Esophagus muscularis mucosa (tissue), 4 donors: ENCODE results near the gene PRKAR1B. TPM values are rescaled to one million over a fixed set of nuclear protein-coding genes. Genes with fewer than 3 reads are reported as not detected.
"Not testable (repeated sequence)": the region's sequence is repeated elsewhere in the genome, so short reads cannot be mapped to it uniquely, and the experiment has no call there.

Experiments used
- DNase-seq: peaks from one replicate; pipeline ENCODE4 v3.0.0-alpha.2; 2017; ENCODE audit errors: extremely low spot score
- H3K27ac ChIP-seq, 4 donors: fragments of 200-600 bp; sonication (generic); replicated peaks in 1 of 4; 1 replicate in 3 of 4; 2 replicates in 1 of 4; pipeline ENCODE4 v1.5.1; 2016 to 2019; ENCODE audit warnings: mild to moderate bottlenecking in 1 of 4
- H3K27me3 ChIP-seq, 4 donors: fragments of 200-600 bp; sonication (generic); one replicate each; pipeline versions ENCODE4 v1.5.1 to v1.6.0; 2016 to 2019
- H3K36me3 ChIP-seq, 4 donors: fragments of 200-600 bp; sonication (generic); one replicate each; pipeline ENCODE4 v1.5.1; 2016 to 2019
- H3K4me1 ChIP-seq, 4 donors: fragments of 200-600 bp; sonication (generic); one replicate each; pipeline ENCODE4 v1.5.1; 2016 to 2019
- H3K4me3 ChIP-seq, 4 donors: fragments of 200-600 bp; sonication (generic); 1 replicate in 2 of 4; 2 replicates in 2 of 4; pipeline ENCODE4 v1.5.1; 2016 to 2019; ENCODE audit warnings: mild to moderate bottlenecking in 4 of 4, moderate library complexity in 1 of 4
- H3K9me3 ChIP-seq, 4 donors: fragments of 200-600 bp; sonication (generic); 1 replicate in 3 of 4; 2 replicates in 1 of 4; pipeline ENCODE4 v1.5.1; 2016 to 2019
- EP300 ChIP-seq: sonication (generic); formaldehyde crosslinking; IDR thresholded peaks from one replicate; pipeline ENCODE4 v1.6.1; 2017; ENCODE audit warnings: antibody characterized with exemption
- POLR2A ChIP-seq: fragments of 450-650 bp; IDR thresholded peaks from one replicate; pipeline ENCODE4 v1.6.1; 2017; ENCODE audit warnings: antibody characterized with exemption, moderate library complexity, mild to moderate bottlenecking, low read depth
- POLR2AphosphoS5 ChIP-seq, 2 donors: sonication (generic); formaldehyde crosslinking; IDR thresholded peaks; one replicate each; pipeline ENCODE4 v1.6.1; 2017; ENCODE audit warnings: antibody characterized with exemption in 2 of 2
- WGBS: methylation state at CpG from one replicate; pipeline ENCODE4 v1.1.5; 2018; 5-methylcytosine and 5-hydroxymethylcytosine counted together
- intact Hi-C: fragments of 100-400 bp; cut with DNase I; formaldehyde crosslinking; loops from one replicate; pipeline ENCODE4 v1.15.1; 2023
- total RNA-seq, 4 donors: library from RNA; depleted of rRNA; stranded (reverse); fragments of >200 nt; gene quantifications; one replicate each; pipeline versions ENCODE4 v1.1.0 to v1.2.1, GENCODE V29; 2016
- TF ChIP-seq, protein P1 (sequence below), 3 experiments: fragments of 200-600 bp in 2 of 3; fragments of 450-650 bp in 1 of 3; sonication (generic) in 2 of 3; IDR thresholded peaks; one replicate each; pipeline ENCODE4 v1.5.1; 2017 to 2019; ENCODE audit warnings: antibody characterized with exemption in 3 of 3, mild to moderate bottlenecking in 2 of 3, moderate library complexity in 1 of 3

The PRKAR1B gene
- total RNA-seq, 4 donors from 2014 or later: 15.4 to 46.9 (median 31.4) TPM

DNA sequence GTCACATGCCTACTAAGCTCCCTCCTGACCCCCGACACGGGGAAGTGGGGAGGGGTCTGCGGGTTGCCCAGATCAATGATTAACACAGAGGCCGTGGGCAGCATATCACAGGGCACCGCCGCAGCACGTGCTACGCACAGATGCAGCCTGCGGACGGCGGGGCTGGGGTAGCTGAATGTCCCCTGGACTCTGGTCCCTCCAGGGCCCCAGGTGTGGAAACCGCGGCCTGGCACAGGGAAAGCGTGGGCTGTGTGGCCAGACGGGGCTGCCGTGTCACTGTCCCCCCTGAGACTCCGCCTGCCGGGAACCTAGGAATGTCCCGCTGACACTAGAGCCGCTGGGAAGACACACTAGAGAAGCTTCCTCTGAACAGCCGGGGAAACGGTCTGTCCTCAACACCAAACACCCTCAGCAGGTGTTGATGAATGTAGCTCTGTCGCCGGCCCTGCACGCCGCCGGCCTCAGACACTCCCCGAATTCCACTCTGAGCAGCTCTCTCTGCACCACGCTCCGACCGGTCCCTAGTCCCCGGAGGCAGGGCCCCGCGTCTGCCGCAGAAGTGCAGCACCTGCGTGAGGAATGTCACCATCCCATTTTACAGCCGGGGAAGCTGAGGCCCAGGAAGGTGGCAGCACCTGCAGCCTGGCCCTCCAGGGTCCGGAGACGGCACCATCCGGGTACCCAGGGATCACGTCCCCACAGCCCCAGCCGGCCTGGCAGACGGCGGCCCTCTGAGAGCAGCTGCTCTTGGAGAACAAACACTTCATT is 174.0 kb downstream of the PRKAR1B start:
- intact Hi-C loops: no loop called here
- Histone ChIP-seq H3K36me3 (peaks cover 0 to 27% (median 6%) of the 10 kb centered on the region in 4 donors), H3K27ac (no peak overlapping the region), H3K9me3 (no peaks in the 10 kb centered on the region), H3K4me3 (no peak overlapping the region), H3K4me1 (no peaks in the 10 kb centered on the region), H3K27me3 (no peaks in the 10 kb centered on the region)
- TF ChIP-seq POLR2A: no peak
- no peak for TF ChIP-seq EP300
- TF ChIP-seq, protein P1, sequence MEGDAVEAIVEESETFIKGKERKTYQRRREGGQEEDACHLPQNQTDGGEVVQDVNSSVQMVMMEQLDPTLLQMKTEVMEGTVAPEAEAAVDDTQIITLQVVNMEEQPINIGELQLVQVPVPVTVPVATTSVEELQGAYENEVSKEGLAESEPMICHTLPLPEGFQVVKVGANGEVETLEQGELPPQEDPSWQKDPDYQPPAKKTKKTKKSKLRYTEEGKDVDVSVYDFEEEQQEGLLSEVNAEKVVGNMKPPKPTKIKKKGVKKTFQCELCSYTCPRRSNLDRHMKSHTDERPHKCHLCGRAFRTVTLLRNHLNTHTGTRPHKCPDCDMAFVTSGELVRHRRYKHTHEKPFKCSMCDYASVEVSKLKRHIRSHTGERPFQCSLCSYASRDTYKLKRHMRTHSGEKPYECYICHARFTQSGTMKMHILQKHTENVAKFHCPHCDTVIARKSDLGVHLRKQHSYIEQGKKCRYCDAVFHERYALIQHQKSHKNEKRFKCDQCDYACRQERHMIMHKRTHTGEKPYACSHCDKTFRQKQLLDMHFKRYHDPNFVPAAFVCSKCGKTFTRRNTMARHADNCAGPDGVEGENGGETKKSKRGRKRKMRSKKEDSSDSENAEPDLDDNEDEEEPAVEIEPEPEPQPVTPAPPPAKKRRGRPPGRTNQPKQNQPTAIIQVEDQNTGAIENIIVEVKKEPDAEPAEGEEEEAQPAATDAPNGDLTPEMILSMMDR (IDR thresholded peaks at IDR 0.05): no peak
- no peak for TF ChIP-seq POLR2AphosphoS5 (IDR thresholded peaks at IDR 0.05)
- no peak for DNase-seq
- WGBS: 79% methylated on average over 20 of the region's 44 CpGs

DNA sequence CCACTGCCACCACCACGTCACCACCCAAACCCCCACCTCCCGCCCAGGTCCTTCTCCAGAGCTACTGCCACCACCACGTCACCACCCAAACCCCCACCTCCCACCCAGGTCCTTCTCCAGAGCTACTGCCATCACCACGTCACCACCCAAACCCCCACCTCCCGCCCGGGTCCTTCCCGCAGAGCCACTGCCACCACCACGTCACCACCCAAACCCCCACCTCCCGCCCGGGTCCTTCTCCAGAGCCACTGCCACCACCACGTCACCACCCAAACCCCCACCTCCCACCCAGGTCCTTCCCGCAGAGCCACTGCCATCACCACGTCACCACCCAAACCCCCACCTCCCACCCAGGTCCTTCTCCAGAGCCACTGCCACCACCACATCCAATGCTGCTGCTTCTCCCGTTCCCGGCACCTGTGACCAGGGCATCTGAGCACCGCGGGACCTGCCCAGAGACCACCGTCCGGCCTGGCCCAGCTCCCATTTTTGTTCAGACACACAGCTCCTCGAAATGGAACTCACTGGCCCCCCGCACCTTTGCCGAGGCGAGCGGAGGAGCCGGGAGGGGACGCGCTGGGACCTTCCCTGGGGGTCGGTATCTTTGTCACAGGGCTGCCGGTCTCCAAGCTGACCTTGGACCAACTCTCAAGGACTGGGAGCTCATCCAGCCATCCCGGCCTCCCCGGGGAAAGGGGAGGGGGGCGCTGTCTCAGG is 174.8 kb downstream of the PRKAR1B start:
- H3K36me3 ChIP-seq: peaks cover 0 to 27% (median 6%) of the 10 kb centered on the region in 4 donors
- H3K9me3 ChIP-seq, DNase-seq, H3K4me1 ChIP-seq, H3K27me3 ChIP-seq, H3K4me3 ChIP-seq, H3K27ac ChIP-seq, intact Hi-C loops: not testable (repeated sequence)
- WGBS: 87% methylated on average over 23 of the region's 32 CpGs

DNA sequence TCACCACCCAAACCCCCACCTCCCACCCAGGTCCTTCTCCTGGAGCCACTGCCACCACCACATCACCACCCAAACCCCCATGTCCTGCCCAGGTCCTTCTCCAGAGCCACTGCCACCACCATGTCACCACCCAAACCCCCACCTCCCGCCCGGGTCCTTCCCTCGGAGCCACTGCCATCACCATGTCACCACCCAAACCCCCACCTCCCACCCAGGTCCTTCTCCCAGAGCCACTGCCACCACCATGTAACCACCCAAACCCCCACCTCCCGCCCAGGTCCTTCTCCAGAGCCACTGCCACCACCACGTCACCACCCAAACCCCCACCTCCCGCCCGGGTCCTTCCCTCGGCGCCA is 175.5 kb downstream of the PRKAR1B start:
- DNase-seq: not testable (repeated sequence)
- WGBS: 83% methylated on average over 9 of the region's 9 CpGs

DNA sequence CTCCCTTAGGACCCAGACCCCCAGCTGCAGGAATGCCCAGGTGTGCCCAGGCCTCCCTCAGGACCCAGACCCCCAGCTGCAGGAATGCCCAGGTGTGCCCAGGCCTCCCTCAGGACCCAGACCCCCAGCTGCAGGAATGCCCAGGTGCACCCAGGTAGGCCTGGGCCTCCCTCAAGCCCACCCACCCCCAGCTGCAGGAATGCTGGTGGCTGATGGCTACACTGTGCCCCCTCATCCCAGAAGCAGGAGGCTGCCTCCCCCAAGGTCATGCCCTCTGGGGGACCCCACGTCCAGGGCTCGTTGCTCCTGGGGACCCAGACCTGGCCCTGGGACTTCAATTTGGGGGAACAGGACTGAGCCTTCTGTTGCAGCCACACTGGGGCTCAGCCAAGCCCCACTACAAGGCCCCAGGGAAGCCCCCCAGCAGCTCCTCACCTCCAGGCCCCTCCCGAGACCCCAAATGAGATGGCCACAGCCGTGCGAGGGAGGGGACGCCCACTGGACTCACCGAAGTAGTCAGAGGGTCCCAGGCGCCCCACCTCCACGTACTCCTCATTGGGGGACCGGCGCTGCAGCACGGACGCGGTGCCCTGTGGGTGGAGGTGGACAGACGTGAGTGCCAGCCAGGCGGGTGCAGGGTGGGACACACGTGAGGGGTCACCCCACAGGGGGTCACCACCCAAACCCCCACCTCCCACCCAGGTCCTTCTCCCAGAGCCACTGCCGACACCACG is 176.0 kb downstream of the PRKAR1B start:
- Histone ChIP-seq H3K27ac (no peak overlapping the region), H3K27me3 (no peaks in the 10 kb centered on the region), H3K36me3 (peaks cover 0 to 27% (median 6%) of the 10 kb centered on the region in 4 donors), H3K9me3 (no peaks in the 10 kb centered on the region), H3K4me1 (no peaks in the 10 kb centered on the region), H3K4me3 (no peak overlapping the region)
- intact Hi-C loops: no loop called here
- TF ChIP-seq POLR2A (no peak), EP300 (no peak), POLR2AphosphoS5 (IDR thresholded peaks at IDR 0.05) (no peak)
- TF ChIP-seq, protein P1 (IDR thresholded peaks at IDR 0.05): no peak
- 100% methylated on average over 3 of the region's 19 CpGs for WGBS
- DNase-seq: no peak

More for the DNA sequence above, 175.5 kb downstream of the PRKAR1B start:
- H3K9me3 ChIP-seq, intact Hi-C loops, H3K4me1 ChIP-seq, H3K27me3 ChIP-seq, H3K4me3 ChIP-seq, H3K27ac ChIP-seq: not testable (repeated sequence)
- H3K36me3 ChIP-seq: peaks cover 0 to 27% (median 6%) of the 10 kb centered on the region in 4 donors

DNA sequence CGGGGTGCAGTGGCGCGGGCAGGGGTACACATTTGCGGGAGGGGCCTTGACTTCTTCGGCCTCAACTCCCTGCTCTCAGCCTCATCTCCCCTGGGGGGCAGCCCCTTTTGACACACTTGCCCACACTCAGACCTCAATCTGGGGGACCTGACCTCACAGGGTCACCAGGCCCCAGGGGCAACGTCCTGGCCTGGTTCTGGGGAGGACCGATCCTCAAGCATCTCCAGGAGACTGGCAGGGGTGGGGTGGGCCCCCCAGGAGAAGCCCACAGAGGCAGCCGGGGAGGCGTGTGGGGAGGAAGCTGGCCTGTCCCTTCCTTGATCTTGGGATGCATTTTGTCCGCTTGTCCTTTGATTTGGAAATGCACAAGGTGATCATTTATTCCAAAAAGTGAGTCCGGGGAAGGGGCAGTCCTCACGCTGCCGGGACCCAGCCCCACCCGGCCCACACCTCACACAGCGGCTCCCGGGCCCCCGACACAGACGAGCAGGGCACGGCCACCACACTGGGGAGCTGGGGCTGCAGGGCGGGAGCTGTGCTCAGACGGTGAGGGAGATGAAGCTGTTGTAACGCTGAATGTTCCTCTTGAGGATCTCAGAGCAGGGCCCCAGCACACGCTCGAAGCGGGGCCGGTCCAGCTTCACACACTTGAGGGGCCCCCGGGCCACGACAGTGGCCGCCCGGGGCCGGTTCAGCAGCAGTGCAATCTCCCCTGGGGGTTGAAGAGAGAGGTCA is 177.0 kb downstream of the PRKAR1B start:
- DNase-seq: no peak

More for the DNA sequence above, 177.0 kb downstream of the PRKAR1B start:
- no peaks in the 10 kb centered on the region for H3K9me3 ChIP-seq
- 93% methylated on average over 28 of the region's 31 CpGs for WGBS
- intact Hi-C loops: no loop called here
- H3K4me1 ChIP-seq: no peaks in the 10 kb centered on the region
- H3K36me3 ChIP-seq: peaks cover 0 to 25% (median 6%) of the 10 kb centered on the region in 4 donors
- H3K27me3 ChIP-seq: no peaks in the 10 kb centered on the region
- no peak overlapping the region for H3K4me3 ChIP-seq
- TF ChIP-seq, protein P1 (IDR thresholded peaks at IDR 0.05): no peak
- TF ChIP-seq POLR2AphosphoS5 (IDR thresholded peaks at IDR 0.05): no peak
- no peak for TF ChIP-seq EP300
- no peak for TF ChIP-seq POLR2A
- H3K27ac ChIP-seq: no peak overlapping the region
